GM21515 (cell line): ENCODE measurements around the gene EXOSC6.
"Not testable (repeated sequence)": the region's sequence is repeated elsewhere in the genome, so short reads cannot be mapped to it uniquely, and the experiment has no call there.

ENCODE experiments used
- ATAC-seq: cut with Tn5 transposase; IDR thresholded peaks from one replicate; pipeline ENCODE4 v1.9.1; 2021; ENCODE audit not compliant: unreplicated experiment

Gene EXOSC6

GRCh38 chr16:70255574-70255973, 3.8 kb upstream of the EXOSC6 start:
- no peak for ATAC-seq

GRCh38 chr16:70254965-70255286, 3.2 kb upstream of the EXOSC6 start:
- ATAC-seq, result no peak

- no peak for ATAC-seq
Observed at GRCh38 chr16:70254180-70254964, 2.6 kb upstream of the EXOSC6 start.

- no peak for ATAC-seq
Observed at GRCh38 chr16:70253291-70254106, 1.8 kb upstream of the EXOSC6 start.

- ATAC-seq, result no peak
Observed at GRCh38 chr16:70252355-70252988, 732 bp upstream of the EXOSC6 start.

GRCh38 chr16:70250748-70251628, 752 bp downstream of the EXOSC6 start:
- peak; percentile 39 for ATAC-seq

GRCh38 chr16:70249697-70250096, 2.0 kb downstream of the EXOSC6 start:
- ATAC-seq, result not testable (repeated sequence)

GRCh38 chr16:70238773-70239172, 13.0 kb downstream of the EXOSC6 start:
- ATAC-seq, result not testable (repeated sequence)

- ATAC-seq, result not testable (repeated sequence)
Observed at GRCh38 chr16:70231831-70232230, 19.9 kb downstream of the EXOSC6 start.

GRCh38 chr16:70226024-70226423, 25.7 kb downstream of the EXOSC6 start:
- ATAC-seq, result not testable (repeated sequence)

- not testable (repeated sequence) for ATAC-seq
Observed at GRCh38 chr16:70225430-70225829, 26.3 kb downstream of the EXOSC6 start.

GRCh38 chr16:70224645-70225044, 27.1 kb downstream of the EXOSC6 start:
- not testable (repeated sequence) for ATAC-seq

- not testable (repeated sequence) for ATAC-seq
Observed at GRCh38 chr16:70223971-70224513, 27.7 kb downstream of the EXOSC6 start.

GRCh38 chr16:70223216-70223615, 28.5 kb downstream of the EXOSC6 start:
- not testable (repeated sequence) for ATAC-seq

- not testable (repeated sequence) for ATAC-seq
Observed at GRCh38 chr16:70222574-70222973, 29.2 kb downstream of the EXOSC6 start.

GRCh38 chr16:70218586-70218985, 33.2 kb downstream of the EXOSC6 start:
- ATAC-seq, result not testable (repeated sequence)

GRCh38 chr16:70206382-70206781, 45.4 kb downstream of the EXOSC6 start:
- ATAC-seq, result not testable (repeated sequence)

GRCh38 chr16:70204668-70205405, 46.9 kb downstream of the EXOSC6 start:
- ATAC-seq, result not testable (repeated sequence)

- ATAC-seq, result not testable (repeated sequence)
Observed at GRCh38 chr16:70204010-70204409, 47.7 kb downstream of the EXOSC6 start.

GRCh38 chr16:70203508-70203907, 48.2 kb downstream of the EXOSC6 start:
- ATAC-seq, result not testable (repeated sequence)
